GM18868 (cell line): ENCODE results near the gene XDH.

Experiments
- ATAC-seq: cut with Tn5 transposase; IDR thresholded peaks from one replicate; pipeline ENCODE4 v1.9.1; 2021; ENCODE audit warnings: mild to moderate bottlenecking, moderate library complexity; ENCODE audit not compliant: unreplicated experiment

Gene XDH

GRCh38 chr2:31414601-31415241, at the start of gene XDH:
TSS of gene XDH (minus strand) at chr2:31414742. CDS start at chr2:31414666, 76 bp downstream.
- no peak for ATAC-seq

GRCh38 chr2:31457651-31458050, 43.1 kb upstream of the XDH start:
- ATAC-seq: no peak

DNA sequence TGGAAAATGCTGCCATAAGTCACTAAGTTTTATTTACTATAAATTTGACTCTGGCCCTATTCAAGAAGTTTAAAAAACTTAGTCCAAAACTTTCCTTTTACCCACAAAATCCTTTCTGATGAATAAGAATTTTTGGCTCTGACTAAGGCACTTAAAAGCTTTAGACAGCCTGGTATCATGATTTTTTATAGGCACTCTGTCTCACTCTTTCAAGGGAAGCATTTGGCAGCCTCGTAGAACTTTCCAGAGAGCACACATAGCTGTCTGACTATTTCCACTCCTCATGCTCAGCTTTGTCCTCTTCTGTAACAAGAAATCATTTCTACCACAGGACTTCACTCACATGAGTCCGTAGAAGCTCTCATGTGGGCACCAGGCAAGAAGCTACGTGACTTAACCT, 32.3 kb upstream of the XDH start:
- no peak for ATAC-seq

GRCh38 chr2:31442376-31442775, 27.8 kb upstream of the XDH start:
- ATAC-seq: no peak

DNA sequence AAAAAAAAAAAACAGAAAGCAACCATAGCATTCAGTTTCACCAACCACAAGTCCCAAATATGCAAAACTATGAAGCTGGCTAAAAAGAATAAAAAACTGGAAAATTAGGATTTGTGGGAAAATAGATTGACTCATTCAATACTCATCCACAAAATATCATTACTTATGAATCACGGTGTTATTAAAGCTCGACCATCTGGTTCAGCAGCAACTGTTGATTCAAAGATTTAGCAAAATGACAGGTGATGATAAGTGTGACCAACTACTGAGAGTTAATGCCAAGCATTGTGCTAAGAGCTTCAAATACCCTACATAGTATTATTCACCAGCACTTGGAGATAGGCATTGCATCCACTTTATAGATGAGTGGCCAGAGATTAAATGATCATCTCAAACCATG, 26.2 kb upstream of the XDH start:
- ATAC-seq: no peak

GRCh38 chr2:31434911-31435310, 20.4 kb upstream of the XDH start:
- ATAC-seq: no peak

- no peak for ATAC-seq
These were observed 19.0 kb upstream of the XDH start for GRCh38 chr2:31433541-31433940.

- ATAC-seq: no peak
These were observed 16.1 kb upstream of the XDH start for GRCh38 chr2:31430439-31431165.

GRCh38 chr2:31429759-31430438, 15.4 kb upstream of the XDH start:
- no peak for ATAC-seq

DNA sequence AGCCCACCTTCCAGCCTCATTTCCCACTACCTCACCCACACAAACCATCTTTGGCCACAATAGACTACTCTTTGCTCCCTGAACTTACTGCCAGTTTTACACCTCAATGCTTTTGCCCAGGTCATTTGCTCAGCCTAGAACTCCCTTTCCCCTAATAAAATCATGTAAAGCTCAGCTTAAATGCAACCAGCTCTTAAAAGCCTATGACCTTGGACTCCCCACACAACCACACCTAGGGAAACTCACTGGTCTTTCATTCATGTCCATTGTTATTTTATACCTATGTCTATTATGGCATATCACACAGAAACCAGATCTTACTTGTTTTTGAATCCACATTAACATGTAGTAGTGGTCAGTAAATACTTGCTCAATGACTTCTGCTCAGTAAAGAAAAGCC, 14.5 kb upstream of the XDH start:
- no peak for ATAC-seq

DNA sequence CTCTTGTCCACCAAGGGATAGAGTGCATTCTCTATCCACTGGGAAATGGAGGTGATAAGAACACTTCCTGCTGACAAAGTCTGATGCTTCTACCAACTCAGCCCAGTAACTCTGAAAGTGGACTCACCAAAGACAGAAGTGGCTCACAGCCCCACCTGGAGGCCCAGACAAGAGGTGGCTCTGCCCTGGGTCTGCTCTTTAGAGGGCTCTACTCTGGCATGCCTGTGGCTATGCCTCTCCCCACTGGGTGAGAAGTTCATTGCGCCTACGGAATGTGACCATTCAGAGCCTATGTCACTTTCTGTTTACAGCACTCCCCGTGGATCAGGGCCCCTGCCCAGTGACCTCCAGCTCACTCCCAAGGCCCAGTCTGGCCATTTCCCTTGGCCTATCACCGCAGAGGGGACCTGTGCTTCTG, 13.5 kb upstream of the XDH start:
- ATAC-seq: no peak

GRCh38 chr2:31426096-31426495, 11.6 kb upstream of the XDH start:
- no peak for ATAC-seq

DNA sequence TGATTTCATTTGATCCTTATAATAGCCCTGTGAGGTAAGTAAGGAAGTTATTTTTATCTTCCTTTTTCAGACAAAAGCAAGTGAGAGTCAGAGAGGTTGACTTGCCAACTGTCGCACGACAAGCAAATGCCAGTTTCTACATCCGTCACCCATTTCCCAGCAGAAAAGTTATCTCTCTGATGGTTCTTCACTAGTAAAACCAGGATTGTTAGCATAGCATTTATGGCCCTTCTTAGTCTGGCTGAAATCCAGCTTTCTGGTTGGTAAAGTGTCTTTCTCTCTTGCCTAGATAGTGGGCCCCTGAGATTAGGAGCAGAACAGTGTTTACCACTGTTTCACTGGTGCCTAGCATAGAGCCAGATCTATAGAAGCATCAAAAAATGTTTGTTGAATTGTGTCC, 7.1 kb upstream of the XDH start:
- no peak for ATAC-seq

- ATAC-seq: no peak
These were observed 6.4 kb upstream of the XDH start for GRCh38 chr2:31420936-31421335.

GRCh38 chr2:31419386-31419785, 4.8 kb upstream of the XDH start:
- ATAC-seq: no peak

GRCh38 chr2:31415421-31415820, 879 bp upstream of the XDH start:
- no peak for ATAC-seq

DNA sequence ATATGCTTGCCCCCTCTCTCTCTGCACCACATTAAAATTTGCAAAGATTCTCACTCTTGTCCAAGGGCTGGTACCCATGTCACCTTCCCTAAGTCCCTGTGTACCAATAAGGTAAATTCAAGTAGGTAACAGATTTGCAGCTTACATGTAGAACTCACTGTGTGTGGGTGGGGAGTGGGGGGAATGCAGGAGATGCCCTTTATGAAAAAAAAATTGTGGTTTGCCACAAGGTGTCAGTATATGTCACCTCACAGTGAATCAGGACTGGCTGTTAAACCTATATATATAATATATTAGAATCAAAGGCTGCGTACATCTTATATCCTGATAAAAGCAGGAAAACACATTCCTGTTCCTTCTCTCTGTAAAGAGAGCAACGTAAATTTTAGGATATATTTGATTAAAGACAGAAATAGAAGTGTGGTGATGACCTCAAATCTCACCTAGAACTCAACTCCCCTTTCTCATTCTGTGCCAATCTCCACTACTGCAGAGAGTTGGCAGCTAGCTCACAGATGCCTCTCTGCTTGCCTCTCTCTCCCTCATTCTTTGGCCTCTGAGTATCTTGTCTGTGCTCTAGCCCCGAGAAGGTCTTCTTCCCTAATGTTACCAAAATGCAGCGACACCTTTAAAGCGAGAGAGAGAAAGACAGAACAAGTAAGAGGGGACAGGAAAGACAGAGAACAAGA, 536 bp downstream of the XDH start:
- no peak for ATAC-seq

DNA sequence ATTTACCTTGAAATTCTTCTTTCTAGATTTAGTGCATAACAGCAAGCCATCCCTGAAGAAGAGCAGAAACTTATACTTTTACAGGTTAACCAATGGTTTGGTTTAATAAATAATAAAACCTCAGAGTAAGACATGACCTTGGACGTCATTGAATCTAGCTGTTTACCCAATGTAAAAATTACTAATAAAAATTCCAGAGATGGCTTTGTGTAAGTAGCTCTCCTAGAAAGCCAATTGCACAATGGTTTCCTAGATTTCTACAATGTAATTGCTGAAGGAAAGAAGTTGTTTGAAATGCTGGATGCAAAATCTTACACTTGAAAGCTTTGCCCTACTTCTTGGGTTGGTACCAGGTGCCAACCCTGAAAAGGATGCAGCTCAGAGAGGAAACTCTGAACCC, 1.5 kb downstream of the XDH start:
- no peak for ATAC-seq

- no peak for ATAC-seq
These were observed 2.8 kb downstream of the XDH start for GRCh38 chr2:31411771-31412170.

- no peak for ATAC-seq
These were observed 7.8 kb downstream of the XDH start for GRCh38 chr2:31406593-31407385.

DNA sequence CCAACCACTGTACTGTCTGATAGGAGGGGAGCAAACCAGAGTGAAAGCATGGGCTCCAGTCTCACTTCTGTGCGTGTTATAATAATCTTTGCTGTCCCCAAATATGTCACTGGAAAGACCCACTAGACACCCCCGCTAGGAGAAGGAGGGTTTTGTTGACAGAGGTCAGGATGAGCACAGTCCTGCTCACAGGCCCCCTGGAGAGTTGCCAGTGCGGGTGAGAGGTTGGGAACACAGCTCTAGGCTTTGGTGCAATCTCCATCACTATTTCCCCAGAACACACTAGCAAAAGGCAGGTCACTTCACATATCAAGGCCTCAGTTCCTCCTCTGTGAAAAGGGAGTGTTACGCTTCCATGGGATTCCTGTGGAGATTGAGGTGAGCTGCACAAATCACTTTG, 9.7 kb downstream of the XDH start:
- ATAC-seq: no peak
